ENCODE data around the gene CFTR. TPM values are rescaled to one million over a fixed set of nuclear protein-coding genes. Genes with fewer than 3 reads are reported as not detected.

Gene CFTR
- total RNA-seq, 1 experiment from 2014 or later = 0.31 TPM

GRCh38 chr7:117621075-117621618, 141.3 kb downstream of the CFTR start:
- ATAC-seq = no peak
- no peaks in the 10 kb centered on the region for H3K36me3 ChIP-seq (ENCODE audit: control insufficient read depth, insufficient read depth, low read length)
- no peak overlapping the region for H3K27ac ChIP-seq (ENCODE audit: low read length)
- no peaks in the 10 kb centered on the region for H3K9me3 ChIP-seq (ENCODE audit: control insufficient read depth, insufficient read depth, low read depth, low read length)
- POLR2A ChIA-PET = no interaction called here
- no peak for DNase-seq (ENCODE audit: low read depth, low spot score)
- no peaks in the 10 kb centered on the region for H3K27me3 ChIP-seq (ENCODE audit: control insufficient read depth, insufficient read depth, low read length)
- intact Hi-C loops (cut with micrococcal nuclease; ENCODE audit: unreplicated experiment) (no loop called here), in situ Hi-C loops (cut with HindIII; ENCODE audit: low pct_unique_long_range_greater_than_20kb, low sequenced_read_pairs) (no loop called here)
- TF ChIP-seq POLR2AphosphoS5 (IDR thresholded peaks at IDR 0.05; ENCODE audit: low read depth, low read length) (no peak), REST (IDR thresholded peaks at IDR 0.05; ENCODE audit: insufficient read depth in 1 of 2, low read depth in 2 of 2, low read length in 1 of 2) (no peak), SIN3A (IDR thresholded peaks at IDR 0.05; ENCODE audit: borderline replicate concordance, insufficient read depth, low read depth, low read length) (no peak), TCF7L2 (IDR thresholded peaks at IDR 0.05; ENCODE audit: low read depth, low read length) (no peak), CTCF (IDR thresholded peaks at IDR 0.05) (no peak)
- CTCF ChIA-PET = no interaction called here
- no TSS peak for BruUV-seq (replicated peaks)
- H3K4me1 ChIP-seq (ENCODE audit: control insufficient read depth, insufficient read depth, low read length) = no peaks in the 10 kb centered on the region
- no peak overlapping the region for H3K4me3 ChIP-seq (ENCODE audit: low read depth in 2 of 2, low read length in 2 of 2)

GRCh38 chr7:117623606-117624005, 143.8 kb downstream of the CFTR start:
- H3K27ac ChIP-seq (ENCODE audit: low read length) = no peak overlapping the region
- DNase-seq (ENCODE audit: low read depth, low spot score) (no peak), ATAC-seq (no peak)
- ChIA-PET CTCF (no interaction called here), POLR2A (no interaction called here)
- no peaks in the 10 kb centered on the region for H3K4me1 ChIP-seq (ENCODE audit: control insufficient read depth, insufficient read depth, low read length)
- no peaks in the 10 kb centered on the region for H3K27me3 ChIP-seq (ENCODE audit: control insufficient read depth, insufficient read depth, low read length)
- no peaks in the 10 kb centered on the region for H3K9me3 ChIP-seq (ENCODE audit: control insufficient read depth, insufficient read depth, low read depth, low read length)
- no TSS peak for BruUV-seq (replicated peaks)
- TF ChIP-seq TCF7L2 (IDR thresholded peaks at IDR 0.05; ENCODE audit: low read depth, low read length) = no peak
- TF ChIP-seq CTCF (IDR thresholded peaks at IDR 0.05) = no peak
- TF ChIP-seq POLR2AphosphoS5 (IDR thresholded peaks at IDR 0.05; ENCODE audit: low read depth, low read length) = no peak
- no peak for TF ChIP-seq SIN3A (IDR thresholded peaks at IDR 0.05; ENCODE audit: borderline replicate concordance, insufficient read depth, low read depth, low read length)
- no peak for TF ChIP-seq REST (IDR thresholded peaks at IDR 0.05; ENCODE audit: insufficient read depth in 1 of 2, low read depth in 2 of 2, low read length in 1 of 2)
- in situ Hi-C loops (cut with HindIII; ENCODE audit: low pct_unique_long_range_greater_than_20kb, low sequenced_read_pairs) = no loop called here
- no peaks in the 10 kb centered on the region for H3K36me3 ChIP-seq (ENCODE audit: control insufficient read depth, insufficient read depth, low read length)
- intact Hi-C loops (cut with micrococcal nuclease; ENCODE audit: unreplicated experiment) = no loop called here
- no peak overlapping the region for H3K4me3 ChIP-seq (ENCODE audit: low read depth in 2 of 2, low read length in 2 of 2)
